ENCODE results near the gene P2RX6.

Gene P2RX6

DNA sequence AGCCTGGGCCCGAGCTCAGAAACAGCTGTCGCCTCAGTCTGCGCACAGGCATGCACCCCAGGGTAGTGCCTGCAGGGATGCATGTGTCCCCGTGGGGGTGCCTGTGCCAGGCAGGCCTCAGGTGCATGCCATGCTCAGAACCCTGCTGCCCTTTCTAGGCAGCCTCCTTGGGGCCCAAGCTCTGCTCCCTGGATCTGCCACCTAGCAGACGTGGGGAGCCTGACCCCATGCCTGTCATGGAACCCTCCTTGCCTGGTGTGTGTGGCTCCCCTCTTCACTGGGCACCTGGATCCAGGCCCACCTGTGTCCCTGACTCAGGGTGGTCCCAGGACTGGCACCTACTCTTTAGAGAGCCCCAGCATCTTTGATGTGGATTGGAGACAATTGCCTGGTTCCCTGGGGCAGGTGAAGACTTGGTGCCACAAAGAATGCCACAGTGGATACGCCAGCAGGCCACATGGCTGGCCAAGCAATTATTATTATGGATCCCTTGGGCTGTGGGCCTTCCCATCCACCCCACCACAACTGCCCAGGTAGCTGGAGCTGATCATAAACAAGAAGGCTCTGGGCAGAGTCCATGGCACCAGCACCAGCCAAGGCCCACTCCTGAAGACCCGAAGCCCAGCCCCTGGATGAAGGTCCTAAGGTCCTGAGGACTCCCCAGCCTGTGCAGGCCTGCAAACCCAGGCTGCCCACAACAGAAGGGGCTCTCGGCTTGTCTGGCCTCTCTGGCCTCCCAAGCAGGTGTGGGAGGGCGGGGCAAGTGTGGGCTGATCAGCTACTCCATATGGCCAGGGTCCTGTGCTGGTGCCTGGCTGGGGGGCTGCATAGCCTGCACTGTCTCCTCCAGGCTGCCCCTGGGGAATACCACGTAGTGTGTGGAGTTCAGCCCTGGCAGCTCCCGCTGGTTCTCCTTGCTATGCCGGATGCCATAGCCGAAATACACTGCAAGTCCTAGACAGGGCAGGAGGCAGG is 13.6 kb downstream of the P2RX6 start:
- no peaks in the 10 kb centered on the region for H3K9me3 ChIP-seq (ENCODE audit: control insufficient read depth in 2 of 2, low read length in 2 of 2)
- H3K4me1 ChIP-seq (ENCODE audit: control insufficient read depth in 2 of 2, insufficient read depth in 2 of 2, low read length in 2 of 2) = peaks cover 0 to 7% of the 10 kb centered on the region in 2 donors
- no peak overlapping the region for H3K9ac ChIP-seq (ENCODE audit: low read depth in 1 of 2, low read length in 2 of 2)
- H3K36me3 ChIP-seq (ENCODE audit: control insufficient read depth in 2 of 2, insufficient read depth in 2 of 2, low read length in 2 of 2) = no peaks in the 10 kb centered on the region
- peaks cover 5% of the 10 kb centered on the region in 2 donors for H3K27me3 ChIP-seq (ENCODE audit: control insufficient read depth in 2 of 2, insufficient read depth in 2 of 2, low read length in 2 of 2)
- no peak overlapping the region for H3K27ac ChIP-seq (ENCODE audit: low read depth in 2 of 2, low read length in 2 of 2)
- H3K4me3 ChIP-seq (ENCODE audit: low read length in 2 of 2) = no peak overlapping the region

DNA sequence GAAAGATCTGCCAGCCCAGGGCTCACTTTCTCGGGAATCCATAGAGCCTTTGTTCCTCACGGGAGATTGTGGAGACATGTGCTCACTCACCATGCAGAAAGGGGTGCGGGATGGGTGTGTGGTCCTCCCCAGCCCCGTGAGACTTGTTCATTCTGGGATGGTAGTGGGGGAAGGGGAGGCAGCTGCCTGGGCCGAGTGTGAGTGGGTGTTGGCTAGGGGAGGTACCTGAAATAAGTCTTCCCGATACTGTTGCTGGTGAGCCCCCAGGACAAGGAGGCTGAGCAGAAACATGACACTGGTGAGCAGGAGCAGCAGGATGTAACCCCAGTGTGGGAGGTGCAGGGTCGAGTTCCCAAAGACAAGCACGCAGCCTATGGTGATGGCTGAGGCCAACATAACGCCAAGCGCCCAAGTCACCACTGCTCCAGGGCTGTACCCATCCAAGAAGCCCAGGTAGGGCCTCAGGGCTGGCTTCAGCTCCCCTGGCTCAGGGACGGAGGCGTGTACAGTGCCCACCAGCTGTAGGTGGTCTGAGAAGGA is 14.6 kb downstream of the P2RX6 start:
- Histone ChIP-seq H3K27ac (ENCODE audit: low read depth in 2 of 2, low read length in 2 of 2) (no peak overlapping the region), H3K9ac (ENCODE audit: low read depth in 1 of 2, low read length in 2 of 2) (no peak overlapping the region), H3K4me1 (ENCODE audit: control insufficient read depth in 2 of 2, insufficient read depth in 2 of 2, low read length in 2 of 2) (peaks cover 0 to 7% of the 10 kb centered on the region in 2 donors), H3K36me3 (ENCODE audit: control insufficient read depth in 2 of 2, insufficient read depth in 2 of 2, low read length in 2 of 2) (no peaks in the 10 kb centered on the region), H3K27me3 (ENCODE audit: control insufficient read depth in 2 of 2, insufficient read depth in 2 of 2, low read length in 2 of 2) (peaks cover 5% of the 10 kb centered on the region in 2 donors), H3K9me3 (ENCODE audit: control insufficient read depth in 2 of 2, low read length in 2 of 2) (no peaks in the 10 kb centered on the region), H3K4me3 (ENCODE audit: low read length in 2 of 2) (no peak overlapping the region)

DNA sequence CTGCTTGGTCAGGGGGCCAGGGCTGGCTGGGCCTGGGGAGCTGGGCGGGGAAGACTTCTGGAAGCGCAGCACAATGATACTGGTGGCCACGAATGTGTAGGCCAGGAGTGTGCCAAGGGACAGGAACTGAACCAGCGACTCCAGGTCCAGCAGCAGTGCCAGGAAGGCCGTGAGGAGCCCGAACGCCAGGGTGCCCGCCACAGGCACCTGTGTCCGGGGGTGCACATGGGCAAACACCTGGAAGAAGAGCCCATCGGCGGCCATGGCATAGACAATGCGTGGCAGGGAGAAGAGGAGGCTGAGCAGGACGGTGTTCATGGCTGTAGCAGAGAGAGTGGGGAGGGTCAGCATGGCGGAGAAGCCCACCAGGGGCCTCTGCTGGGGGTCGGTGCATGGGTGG is 15.1 kb downstream of the P2RX6 start:
- Histone ChIP-seq H3K4me3 (ENCODE audit: low read length in 2 of 2) (no peak overlapping the region), H3K4me1 (ENCODE audit: control insufficient read depth in 2 of 2, insufficient read depth in 2 of 2, low read length in 2 of 2) (peaks cover 0 to 7% of the 10 kb centered on the region in 2 donors)

GRCh38 chr22:21030621-21031544 is 15.9 kb downstream of the P2RX6 start:
- H3K27me3 ChIP-seq (ENCODE audit: control insufficient read depth in 2 of 2, insufficient read depth in 2 of 2, low read length in 2 of 2) = peaks cover 5% of the 10 kb centered on the region in 2 donors
- no peak overlapping the region for H3K4me3 ChIP-seq (ENCODE audit: low read length in 2 of 2)
- peaks cover 0 to 7% of the 10 kb centered on the region in 2 donors for H3K4me1 ChIP-seq (ENCODE audit: control insufficient read depth in 2 of 2, insufficient read depth in 2 of 2, low read length in 2 of 2)
- H3K9ac ChIP-seq (ENCODE audit: low read depth in 1 of 2, low read length in 2 of 2) = no peak overlapping the region
- H3K27ac ChIP-seq (ENCODE audit: low read depth in 2 of 2, low read length in 2 of 2) = no peak overlapping the region
- no peaks in the 10 kb centered on the region for H3K36me3 ChIP-seq (ENCODE audit: control insufficient read depth in 2 of 2, insufficient read depth in 2 of 2, low read length in 2 of 2)
- H3K9me3 ChIP-seq (ENCODE audit: control insufficient read depth in 2 of 2, low read length in 2 of 2) = no peaks in the 10 kb centered on the region

More for the DNA sequence above, 15.1 kb downstream of the P2RX6 start:
- H3K27ac ChIP-seq (ENCODE audit: low read depth in 2 of 2, low read length in 2 of 2) = no peak overlapping the region
- H3K9ac ChIP-seq (ENCODE audit: low read depth in 1 of 2, low read length in 2 of 2) = no peak overlapping the region
- no peaks in the 10 kb centered on the region for H3K9me3 ChIP-seq (ENCODE audit: control insufficient read depth in 2 of 2, low read length in 2 of 2)
- no peaks in the 10 kb centered on the region for H3K36me3 ChIP-seq (ENCODE audit: control insufficient read depth in 2 of 2, insufficient read depth in 2 of 2, low read length in 2 of 2)
- H3K27me3 ChIP-seq (ENCODE audit: control insufficient read depth in 2 of 2, insufficient read depth in 2 of 2, low read length in 2 of 2) = peaks cover 5% of the 10 kb centered on the region in 2 donors

DNA sequence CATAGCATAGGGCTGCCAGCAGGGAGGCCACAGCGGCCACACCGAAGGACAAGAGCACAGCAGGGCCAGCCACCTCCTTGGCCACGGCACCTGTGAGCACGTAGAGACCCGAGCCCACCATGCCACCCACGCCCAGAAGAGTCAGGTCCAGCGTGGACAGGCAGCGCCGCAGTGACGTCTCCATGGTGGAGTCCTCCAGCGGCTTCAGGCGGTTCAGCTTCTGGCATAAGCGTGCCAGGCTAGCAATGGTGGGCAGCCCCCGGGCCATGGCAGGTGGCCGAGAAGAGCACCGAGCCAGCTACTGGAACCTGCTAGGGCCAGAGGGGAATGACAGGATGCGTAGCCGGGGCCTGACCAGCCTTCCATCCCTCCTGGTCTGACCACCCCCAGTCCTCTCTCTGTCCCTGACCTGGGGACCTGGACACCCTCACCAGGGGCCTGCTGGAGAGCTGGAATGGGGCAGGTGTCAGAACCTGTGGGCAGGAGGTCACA is 16.6 kb downstream of the P2RX6 start:
- peak overlapping the region; percentile 14 to 26 for H3K4me3 ChIP-seq (ENCODE audit: low read length in 2 of 2)
- no peak overlapping the region for H3K27ac ChIP-seq (ENCODE audit: low read depth in 2 of 2, low read length in 2 of 2)
- no peaks in the 10 kb centered on the region for H3K36me3 ChIP-seq (ENCODE audit: control insufficient read depth in 2 of 2, insufficient read depth in 2 of 2, low read length in 2 of 2)
- peaks cover 0 to 7% of the 10 kb centered on the region in 2 donors for H3K4me1 ChIP-seq (ENCODE audit: control insufficient read depth in 2 of 2, insufficient read depth in 2 of 2, low read length in 2 of 2)
- peak overlapping the region in 1 of 2 donors; percentile 47 for H3K9ac ChIP-seq (ENCODE audit: low read depth in 1 of 2, low read length in 2 of 2)
- no peaks in the 10 kb centered on the region for H3K9me3 ChIP-seq (ENCODE audit: control insufficient read depth in 2 of 2, low read length in 2 of 2)
- H3K27me3 ChIP-seq (ENCODE audit: control insufficient read depth in 2 of 2, insufficient read depth in 2 of 2, low read length in 2 of 2) = peaks cover 5% of the 10 kb centered on the region in 2 donors

- peaks cover 0 to 7% of the 10 kb centered on the region in 2 donors for H3K4me1 ChIP-seq (ENCODE audit: control insufficient read depth in 2 of 2, insufficient read depth in 2 of 2, low read length in 2 of 2)
- H3K9me3 ChIP-seq (ENCODE audit: control insufficient read depth in 2 of 2, low read length in 2 of 2) = no peaks in the 10 kb centered on the region
- no peaks in the 10 kb centered on the region for H3K36me3 ChIP-seq (ENCODE audit: control insufficient read depth in 2 of 2, insufficient read depth in 2 of 2, low read length in 2 of 2)
- H3K27me3 ChIP-seq (ENCODE audit: control insufficient read depth in 2 of 2, insufficient read depth in 2 of 2, low read length in 2 of 2) = peaks cover 5% of the 10 kb centered on the region in 2 donors
- no peak within 1 kb of the TSS for H3K27ac ChIP-seq (ENCODE audit: low read depth in 2 of 2, low read length in 2 of 2)
- H3K4me3 ChIP-seq (ENCODE audit: low read length in 2 of 2) = peak within 1 kb of the TSS; percentile 14 to 26
- peak within 1 kb of the TSS in 1 of 2 donors; percentile 47 for H3K9ac ChIP-seq (ENCODE audit: low read depth in 1 of 2, low read length in 2 of 2)
Observed at GRCh38 chr22:21032037-21032867, 17.3 kb downstream of the P2RX6 start, which contains the start of gene SLC7A4. Gene SLC7A4 (minus strand): TSS chr22:21032561. CDS start chr22:21031812, 749 bp downstream.

- Histone ChIP-seq H3K27me3 (ENCODE audit: control insufficient read depth in 2 of 2, insufficient read depth in 2 of 2, low read length in 2 of 2) (peaks cover 5% of the 10 kb centered on the region in 2 donors), H3K27ac (ENCODE audit: low read depth in 2 of 2, low read length in 2 of 2) (no peak overlapping the region), H3K9me3 (ENCODE audit: control insufficient read depth in 2 of 2, low read length in 2 of 2) (no peaks in the 10 kb centered on the region), H3K4me1 (ENCODE audit: control insufficient read depth in 2 of 2, insufficient read depth in 2 of 2, low read length in 2 of 2) (peaks cover 0 to 7% of the 10 kb centered on the region in 2 donors), H3K9ac (ENCODE audit: low read depth in 1 of 2, low read length in 2 of 2) (no peak overlapping the region), H3K36me3 (ENCODE audit: control insufficient read depth in 2 of 2, insufficient read depth in 2 of 2, low read length in 2 of 2) (no peaks in the 10 kb centered on the region), H3K4me3 (ENCODE audit: low read length in 2 of 2) (no peak overlapping the region)
Observed at GRCh38 chr22:21032868-21033688, 18.1 kb downstream of the P2RX6 start.

GRCh38 chr22:21033895-21034294 is 18.9 kb downstream of the P2RX6 start:
- Histone ChIP-seq H3K4me1 (ENCODE audit: control insufficient read depth in 2 of 2, insufficient read depth in 2 of 2, low read length in 2 of 2) (peaks cover 0 to 7% of the 10 kb centered on the region in 2 donors), H3K9me3 (ENCODE audit: control insufficient read depth in 2 of 2, low read length in 2 of 2) (no peaks in the 10 kb centered on the region), H3K27me3 (ENCODE audit: control insufficient read depth in 2 of 2, insufficient read depth in 2 of 2, low read length in 2 of 2) (peaks cover 5% of the 10 kb centered on the region in 2 donors), H3K27ac (ENCODE audit: low read depth in 2 of 2, low read length in 2 of 2) (no peak overlapping the region), H3K4me3 (ENCODE audit: low read length in 2 of 2) (no peak overlapping the region), H3K36me3 (ENCODE audit: control insufficient read depth in 2 of 2, insufficient read depth in 2 of 2, low read length in 2 of 2) (no peaks in the 10 kb centered on the region), H3K9ac (ENCODE audit: low read depth in 1 of 2, low read length in 2 of 2) (no peak overlapping the region)

All from mucosa of rectum (tissue), 2 donors.